ENCODE data around the gene PCYT1A. TPM values are rescaled to one million over a fixed set of nuclear protein-coding genes. Genes with fewer than 3 reads are reported as not detected.
"Not testable (repeated sequence)": the region's sequence is repeated elsewhere in the genome, so short reads cannot be mapped to it uniquely, and the experiment has no call there.

The PCYT1A gene
- total RNA-seq, 1 donor from 2014 or later, result 83.6 TPM

GRCh38 chr3:196216681-196217211 lies 70.8 kb downstream of the PCYT1A start:
- DNase-seq (ENCODE audit: low read depth), result no peak

- DNase-seq (ENCODE audit: low read depth), result no peak
These were observed 71.4 kb downstream of the PCYT1A start, which contains the start of gene SLC51A for GRCh38 chr3:196216089-196216564. Gene SLC51A, plus strand, starts transcription at chr3:196216534. Its CDS starts 179 bp downstream, at chr3:196216713.

GRCh38 chr3:196215493-196216020 lies 72.0 kb downstream of the PCYT1A start:
- no peak for DNase-seq (ENCODE audit: low read depth)

GRCh38 chr3:196214783-196215441 lies 72.6 kb downstream of the PCYT1A start:
- DNase-seq (ENCODE audit: low read depth), result no peak

GRCh38 chr3:196210673-196211556 lies 76.6 kb downstream of the PCYT1A start, which contains the start of gene ZDHHC19:
Gene ZDHHC19, minus strand, starts transcription at chr3:196211400. Its CDS starts 85 bp downstream, at chr3:196211315.
- DNase-seq (ENCODE audit: low read depth), result no peak

- not testable (repeated sequence) for DNase-seq (ENCODE audit: low read depth)
These were observed 77.4 kb downstream of the PCYT1A start for GRCh38 chr3:196209944-196210672.

GRCh38 chr3:196208942-196209695 lies 78.4 kb downstream of the PCYT1A start:
- DNase-seq (ENCODE audit: low read depth), result no peak

GRCh38 chr3:196207833-196208607 lies 79.5 kb downstream of the PCYT1A start:
- no peak for DNase-seq (ENCODE audit: low read depth)

- no peak for DNase-seq (ENCODE audit: low read depth)
These were observed 80.2 kb downstream of the PCYT1A start for GRCh38 chr3:196207159-196207832.

- DNase-seq (ENCODE audit: low read depth), result not testable (repeated sequence)
These were observed 81.9 kb downstream of the PCYT1A start for GRCh38 chr3:196205442-196206205.

- DNase-seq (ENCODE audit: low read depth), result no peak
These were observed 83.7 kb downstream of the PCYT1A start for GRCh38 chr3:196203846-196204245.

- peak; percentile 45 for DNase-seq (ENCODE audit: low read depth)
These were observed 85.0 kb downstream of the PCYT1A start for GRCh38 chr3:196202516-196202970.

- DNase-seq (ENCODE audit: low read depth), result no peak
These were observed 88.5 kb downstream of the PCYT1A start for GRCh38 chr3:196198771-196199753.

- DNase-seq (ENCODE audit: low read depth), result no peak
These were observed 89.3 kb downstream of the PCYT1A start for GRCh38 chr3:196198081-196198675.

GRCh38 chr3:196197524-196197923 lies 90.0 kb downstream of the PCYT1A start:
- DNase-seq (ENCODE audit: low read depth), result no peak

- no peak for DNase-seq (ENCODE audit: low read depth)
These were observed 91.8 kb downstream of the PCYT1A start for GRCh38 chr3:196195664-196196265.

All from myocyte (in vitro differentiated cells).